ENCODE measurements around the gene RHEX.
"Not testable (repeated sequence)": the region's sequence is repeated elsewhere in the genome, so short reads cannot be mapped to it uniquely, and the experiment has no call there.

Gene RHEX

GRCh38 chr1:206058927-206059292 lies 5.9 kb downstream of the RHEX start:
- no peak for DNase-seq (ENCODE audit: low read depth in 2 of 2)

- no peak for DNase-seq (ENCODE audit: low read depth in 2 of 2)
These were observed 6.5 kb downstream of the RHEX start for GRCh38 chr1:206059355-206059915.

GRCh38 chr1:206060844-206061243 lies 7.9 kb downstream of the RHEX start:
- DNase-seq (ENCODE audit: low read depth in 2 of 2), result no peak

- no peak for DNase-seq (ENCODE audit: low read depth in 2 of 2)
These were observed 9.5 kb downstream of the RHEX start for GRCh38 chr1:206062464-206062863.

GRCh38 chr1:206064001-206064400 lies 11.0 kb downstream of the RHEX start:
- not testable (repeated sequence) for DNase-seq (ENCODE audit: low read depth in 2 of 2)

- not testable (repeated sequence) for DNase-seq (ENCODE audit: low read depth in 2 of 2)
These were observed 11.5 kb downstream of the RHEX start for GRCh38 chr1:206064501-206064900.

GRCh38 chr1:206065547-206066145 lies 12.7 kb downstream of the RHEX start:
- no peak for DNase-seq (ENCODE audit: low read depth in 2 of 2)

- no peak for DNase-seq (ENCODE audit: low read depth in 2 of 2)
These were observed 13.7 kb downstream of the RHEX start for GRCh38 chr1:206066479-206067171.

GRCh38 chr1:206067486-206068227 lies 14.7 kb downstream of the RHEX start:
- DNase-seq (ENCODE audit: low read depth in 2 of 2), result no peak

GRCh38 chr1:206068314-206068713 lies 15.3 kb downstream of the RHEX start:
- no peak for DNase-seq (ENCODE audit: low read depth in 2 of 2)

- no peak for DNase-seq (ENCODE audit: low read depth in 2 of 2)
These were observed 17.8 kb downstream of the RHEX start for GRCh38 chr1:206070627-206071304.

- DNase-seq (ENCODE audit: low read depth in 2 of 2), result no peak
These were observed 21.9 kb downstream of the RHEX start for GRCh38 chr1:206074839-206075238.

GRCh38 chr1:206075786-206076755 lies 23.1 kb downstream of the RHEX start:
- no peak for DNase-seq (ENCODE audit: low read depth in 2 of 2)

GRCh38 chr1:206079135-206079534 lies 26.2 kb downstream of the RHEX start:
- no peak for DNase-seq (ENCODE audit: low read depth in 2 of 2)

GRCh38 chr1:206080026-206080820 lies 27.2 kb downstream of the RHEX start:
- no peak for DNase-seq (ENCODE audit: low read depth in 2 of 2)

GRCh38 chr1:206081856-206082255 lies 28.9 kb downstream of the RHEX start:
- no peak for DNase-seq (ENCODE audit: low read depth in 2 of 2)

GRCh38 chr1:206082831-206083695 lies 30.1 kb downstream of the RHEX start:
- no peak for DNase-seq (ENCODE audit: low read depth in 2 of 2)

GRCh38 chr1:206083750-206084149 lies 30.8 kb downstream of the RHEX start:
- DNase-seq (ENCODE audit: low read depth in 2 of 2), result no peak

GRCh38 chr1:206087091-206087490 lies 34.1 kb downstream of the RHEX start:
- no peak for DNase-seq (ENCODE audit: low read depth in 2 of 2)

Data from activated CD4-positive, alpha-beta T cell treated with anti-CD3 and anti-CD28 coated beads for 24 hours (primary cell).